T-helper 2 cell treated with Interferon-gamma antibody and Interleukin-4, amounts not matched to agents 100 ng/mL and 5 ng/mL, for 36 hours (primary cell): ENCODE results near the gene PSENEN. TPM values are rescaled to one million over a fixed set of nuclear protein-coding genes. Genes with fewer than 3 reads are reported as not detected.

Experiments
- intact Hi-C: fragments of 100-400 bp; cut with micrococcal nuclease; formaldehyde crosslinking; loops from one replicate; pipeline ENCODE4 v1.15.1; 2023
- total RNA-seq: library from RNA; stranded (reverse); gene quantifications from 2 replicates; pipeline ENCODE4 v1.2.3, GENCODE V29; 2022

PSENEN gene
- total RNA-seq, 1 donor from 2014 or later, result 42.0 TPM

GRCh38 chr19:35732540-35733179 lies 12.8 kb upstream of the PSENEN start:
- intact Hi-C loops, result no loop called here

GRCh38 chr19:35733180-35734125 lies 12.0 kb upstream of the PSENEN start:
- intact Hi-C loops, result no loop called here

GRCh38 chr19:35734273-35734672 lies 11.2 kb upstream of the PSENEN start:
- intact Hi-C loops, result no loop called here

- intact Hi-C loops, result no loop called here
Observed at GRCh38 chr19:35734889-35735288, 10.6 kb upstream of the PSENEN start.

- intact Hi-C loops, result no loop called here
Observed at GRCh38 chr19:35736913-35737886, 8.3 kb upstream of the PSENEN start.

- intact Hi-C loops, result no loop called here
Observed at GRCh38 chr19:35738021-35738886, 7.2 kb upstream of the PSENEN start.

GRCh38 chr19:35738887-35739229 lies 6.6 kb upstream of the PSENEN start:
- intact Hi-C loops, result no loop called here

- intact Hi-C loops, result loop anchor here (1.0 to 10.0 kb wide), 5 partner anchors 22 to 375 kb away; partner anchors contain the start of genes OVOL3, POLR2I, RBM42 and TBCB
Observed at GRCh38 chr19:35739275-35740107, 6.0 kb upstream of the PSENEN start.

- intact Hi-C loops, result loop anchor here (1.0 to 10.0 kb wide), 5 partner anchors 23 to 375 kb away; partner anchors contain the start of genes OVOL3, POLR2I, RBM42 and TBCB
Observed at GRCh38 chr19:35740108-35740422, 5.4 kb upstream of the PSENEN start.

- intact Hi-C loops, result loop anchor here (1.0 to 10.0 kb wide), 5 partner anchors 23 to 374 kb away; partner anchors contain the start of genes OVOL3, POLR2I, RBM42 and TBCB
Observed at GRCh38 chr19:35740423-35741202, 4.8 kb upstream of the PSENEN start.

GRCh38 chr19:35741203-35741515 lies 4.3 kb upstream of the PSENEN start:
- intact Hi-C loops, result loop anchor here (2.0 to 10.0 kb wide), 3 partner anchors 48 to 374 kb away; partner anchors contain the start of genes OVOL3, POLR2I, RBM42 and TBCB

- intact Hi-C loops, result loop anchor here (5.0 to 10.0 kb wide), 2 partner anchors 115 to 373 kb away; partner anchors contain the start of genes OVOL3, POLR2I, RBM42 and TBCB
Observed at GRCh38 chr19:35742121-35742724, 3.2 kb upstream of the PSENEN start, which contains the start of gene IGFLR1. Gene IGFLR1 (minus strand): TSS chr19:35742452. CDS start chr19:35741180, 1,272 bp downstream.

- intact Hi-C loops, result loop anchor here (2.0 to 10.0 kb wide), 5 partner anchors 27 to 371 kb away; partner anchors contain the start of genes HCST, OVOL3, POLR2I and RBM42
Observed at GRCh38 chr19:35743640-35744429, 1.6 kb upstream of the PSENEN start.

GRCh38 chr19:35744430-35745327 lies 772 bp upstream of the PSENEN start:
- intact Hi-C loops, result loop anchor here (1.0 to 10.0 kb wide), 7 partner anchors 28 to 370 kb away; partner anchors contain the start of genes ARHGAP33, HCST, OVOL3 and POLR2I

GRCh38 chr19:35746087-35746462 lies 624 bp downstream of the PSENEN start:
- intact Hi-C loops, result loop anchor here (10.0 kb wide), 1 partner anchor 369 kb away; the partner anchor contains the start of genes OVOL3, POLR2I and TBCB

- intact Hi-C loops, result loop anchor here (10.0 kb wide), 1 partner anchor 368 kb away; the partner anchor contains the start of genes OVOL3, POLR2I and TBCB
Observed at GRCh38 chr19:35746531-35746930, 1.1 kb downstream of the PSENEN start.
